AG09319 (cell line): ENCODE results near the gene SERINC3.

Experiments used
- DNase-seq: peaks from one replicate; pipeline ENCODE4 v3.0.0-alpha.2; 2010; ENCODE audit warnings: low read depth; ENCODE audit errors: extremely low read depth
- CTCF ChIP-seq: IDR thresholded peaks from 2 replicates; pipeline ENCODE4 v1.5.1; 2011; ENCODE audit warnings: low read depth, mild to moderate bottlenecking, inconsistent platforms, low read length, moderate library complexity

The SERINC3 gene

GRCh38 chr20:44494681-44495080, 27.2 kb downstream of the SERINC3 start:
- no peak for DNase-seq
- no peak for TF ChIP-seq CTCF

GRCh38 chr20:44494266-44494665, 27.6 kb downstream of the SERINC3 start:
- TF ChIP-seq CTCF: no peak
- DNase-seq: no peak

GRCh38 chr20:44491635-44492395, 30.1 kb downstream of the SERINC3 start:
- no peak for TF ChIP-seq CTCF
- no peak for DNase-seq

- DNase-seq: no peak
- TF ChIP-seq CTCF: no peak
Observed at GRCh38 chr20:44489931-44490330, 31.9 kb downstream of the SERINC3 start.

GRCh38 chr20:44489223-44489622, 32.6 kb downstream of the SERINC3 start:
- TF ChIP-seq CTCF: no peak

GRCh38 chr20:44488551-44488950, 33.3 kb downstream of the SERINC3 start:
- DNase-seq: no peak
- TF ChIP-seq CTCF: no peak

More at GRCh38 chr20:44489223-44489622, 32.6 kb downstream of the SERINC3 start:
- DNase-seq: no peak

GRCh38 chr20:44485830-44486198, 36.1 kb downstream of the SERINC3 start:
- no peak for DNase-seq
- no peak for TF ChIP-seq CTCF
